ENCODE measurements around the gene NRTN.

The NRTN gene

DNA sequence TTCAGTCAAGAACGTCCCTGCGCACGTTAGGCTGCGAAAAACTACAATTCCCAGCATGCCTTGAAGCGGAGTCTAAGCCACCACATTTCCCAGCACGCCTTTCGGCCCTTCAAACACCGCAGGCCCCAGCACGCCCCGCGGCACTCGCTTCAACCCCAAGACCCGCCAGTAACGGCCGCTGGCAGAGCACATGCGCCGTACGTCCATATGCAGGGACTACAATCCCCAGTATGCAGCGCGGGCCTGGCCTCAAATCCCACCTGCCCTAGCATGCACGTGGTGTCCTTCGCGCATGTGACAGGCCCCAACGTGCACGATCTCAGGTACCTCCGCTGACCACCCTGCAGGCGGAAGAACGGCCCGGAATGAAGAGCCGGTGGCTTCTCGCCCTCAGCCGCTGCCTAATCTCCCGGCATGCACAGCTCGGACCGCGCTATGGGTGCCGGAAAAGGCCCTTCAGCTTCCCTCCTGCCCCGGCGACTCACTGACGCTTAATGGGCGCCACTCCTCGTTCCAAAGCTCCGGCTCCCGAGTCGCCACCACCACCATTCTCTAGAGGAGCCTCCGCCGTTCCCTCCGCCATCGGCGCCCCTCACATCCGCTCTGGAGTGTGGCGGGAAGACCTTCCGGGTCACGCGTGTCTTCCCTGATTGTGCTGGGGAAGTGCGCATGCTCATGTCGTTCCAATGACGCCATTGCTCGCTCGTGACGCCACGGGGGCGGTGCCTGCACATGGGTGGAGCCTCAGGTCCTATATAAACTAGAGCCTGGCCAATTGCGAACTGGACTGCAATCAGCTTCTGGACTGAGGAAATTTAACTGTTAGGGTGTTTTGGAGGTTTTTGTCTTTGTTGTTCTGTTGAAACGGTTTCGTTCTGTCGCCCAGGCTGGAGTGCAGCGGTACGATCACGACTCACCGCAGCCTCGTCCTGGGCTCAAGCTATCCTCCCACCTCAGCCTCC, 14.0 kb upstream of the NRTN start, which contains the start of gene DUS3L:
Gene DUS3L (minus strand): TSS at position 605 of the 962 bp plus-strand sequence. CDS start 22 bp downstream, at position 583.
- peak; percentile 95 for DNase-seq

DNA sequence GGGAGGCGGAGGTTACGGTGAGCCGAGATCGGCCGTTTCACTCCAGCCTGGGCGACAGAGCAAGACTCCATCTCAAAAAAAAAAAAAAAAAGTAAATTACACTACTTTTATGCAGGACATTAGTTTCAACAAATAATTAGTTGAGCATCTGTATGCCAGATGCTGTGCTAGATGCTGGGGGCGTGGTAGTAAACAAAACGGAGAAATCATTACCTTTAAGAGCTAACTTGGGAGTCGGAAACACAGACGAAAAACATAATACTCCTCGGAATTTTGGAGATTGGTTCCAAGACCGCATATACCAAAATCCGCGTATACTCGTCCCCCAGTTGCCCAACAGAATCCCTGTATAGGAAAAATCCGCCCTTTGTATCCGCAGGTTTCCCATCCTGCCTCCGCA, 12.6 kb upstream of the NRTN start:
- DNase-seq: no peak

GRCh38 chr19:5793188-5793587, 11.7 kb upstream of the NRTN start:
- no peak for DNase-seq

- DNase-seq: no peak
Observed at GRCh38 chr19:5795382-5795919, 9.4 kb upstream of the NRTN start.

- DNase-seq: no peak
Observed at GRCh38 chr19:5798244-5798643, 6.6 kb upstream of the NRTN start.

- DNase-seq: no peak
Observed at GRCh38 chr19:5799247-5800241, 5.3 kb upstream of the NRTN start.

- DNase-seq: no peak
Observed at GRCh38 chr19:5800361-5801270, 4.3 kb upstream of the NRTN start.

GRCh38 chr19:5801796-5802619, 2.9 kb upstream of the NRTN start:
- peak; percentile 15 for DNase-seq

DNA sequence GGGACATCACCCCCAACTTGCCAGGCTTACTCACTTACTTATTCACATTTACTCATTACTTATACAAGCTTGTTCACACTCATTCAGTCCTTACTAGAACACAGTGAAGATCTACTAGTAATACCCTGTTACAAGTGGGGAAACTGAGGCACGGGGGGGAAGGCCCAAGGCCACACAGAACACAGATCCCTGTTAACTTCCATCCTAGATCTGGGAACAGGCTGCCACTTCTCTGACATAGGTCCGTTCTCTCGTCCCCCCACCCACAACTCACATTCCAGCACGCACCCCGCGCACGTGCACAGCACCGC, 1.5 kb upstream of the NRTN start:
- DNase-seq: no peak

DNA sequence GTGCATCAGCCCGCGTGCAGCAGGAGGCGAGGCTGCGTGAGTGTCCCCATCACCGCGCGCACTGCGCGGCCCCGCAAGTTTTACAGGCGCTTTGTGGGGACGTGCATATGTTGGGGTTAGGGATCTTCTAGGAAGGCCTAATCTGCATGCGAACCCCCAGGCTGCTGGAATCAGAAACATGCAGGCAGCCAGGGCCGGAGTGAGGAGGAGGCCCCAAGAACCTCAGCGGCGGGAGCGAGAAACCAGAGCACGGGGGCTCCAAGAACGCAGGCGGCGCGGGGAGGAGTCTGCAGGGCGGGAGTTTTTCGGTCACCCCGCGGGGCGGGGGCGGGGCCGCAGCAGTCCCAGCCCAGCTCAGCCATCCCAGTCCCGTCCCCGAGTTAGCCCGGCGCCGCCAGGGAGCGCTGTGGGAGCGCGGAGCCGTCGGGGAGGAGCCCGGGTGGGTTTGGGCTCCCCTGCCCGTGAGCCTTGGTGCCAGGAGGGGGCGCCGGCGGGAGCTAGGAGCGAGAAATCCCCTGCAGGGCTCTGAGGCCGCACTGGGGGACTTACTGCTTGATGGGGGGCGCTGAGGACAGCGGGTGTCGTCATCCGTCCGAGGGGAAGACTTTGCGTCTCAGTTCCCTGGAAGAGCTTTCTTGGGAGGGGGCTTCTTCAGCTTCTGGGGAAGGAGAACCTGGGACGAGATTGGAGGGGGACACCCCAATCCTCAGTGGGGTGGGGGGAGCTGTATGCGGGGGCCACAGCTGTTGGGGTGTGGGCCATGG, 933 bp upstream of the NRTN start:
- peak; percentile 92 for DNase-seq

DNA sequence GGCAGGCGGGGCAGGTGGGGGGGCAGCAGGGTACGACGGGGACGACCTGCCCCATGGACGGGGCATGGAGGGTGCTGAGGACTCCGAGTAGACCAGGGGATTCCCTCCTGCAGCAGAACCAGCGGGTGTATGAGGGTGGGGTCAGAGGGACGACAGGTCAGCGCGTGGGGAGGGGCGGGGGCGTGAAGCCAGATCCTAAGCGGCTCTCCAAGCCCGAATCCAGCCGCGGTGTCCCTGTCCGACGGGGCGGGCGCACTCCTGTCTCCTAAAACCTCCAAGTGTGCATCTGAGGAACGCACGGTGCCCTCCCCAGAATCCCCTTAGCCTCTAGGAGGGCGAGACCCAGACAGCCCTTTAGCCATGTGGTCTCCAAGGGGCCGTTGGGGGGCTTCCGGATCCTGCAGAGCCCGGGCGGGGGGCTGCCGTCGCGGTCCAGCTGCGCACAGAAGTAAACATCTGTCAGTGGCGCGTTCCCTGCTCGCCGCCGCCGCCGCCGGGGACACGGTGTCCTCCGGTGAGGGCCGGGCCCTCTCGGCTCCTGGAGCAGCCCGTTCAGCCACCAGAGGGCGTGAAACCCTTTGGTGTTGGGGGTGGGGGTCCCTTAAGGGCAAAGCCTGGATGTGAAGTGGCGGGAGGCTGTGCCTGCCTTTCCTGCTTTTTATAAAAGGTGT, 730 bp downstream of the NRTN start:
- peak; percentile 78 for DNase-seq

DNA sequence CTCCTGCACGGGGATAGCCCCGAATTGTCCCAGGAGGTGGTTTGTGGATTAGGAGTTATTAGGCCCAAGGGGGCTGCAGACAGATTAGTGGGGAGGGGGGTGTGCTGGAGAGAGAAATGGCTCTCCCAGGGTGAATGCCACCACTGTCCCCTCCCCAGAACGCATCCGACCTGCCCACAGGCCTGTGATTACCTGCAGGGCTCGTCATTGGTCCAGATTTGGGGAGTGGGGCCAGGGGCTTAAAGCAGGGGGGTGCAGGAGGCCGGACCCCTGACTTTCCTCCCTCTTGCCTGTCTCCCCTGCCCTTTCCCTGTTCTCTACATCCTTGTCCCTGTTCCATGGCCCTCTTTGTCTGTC, 1.2 kb downstream of the NRTN start:
- no peak for DNase-seq

DNA sequence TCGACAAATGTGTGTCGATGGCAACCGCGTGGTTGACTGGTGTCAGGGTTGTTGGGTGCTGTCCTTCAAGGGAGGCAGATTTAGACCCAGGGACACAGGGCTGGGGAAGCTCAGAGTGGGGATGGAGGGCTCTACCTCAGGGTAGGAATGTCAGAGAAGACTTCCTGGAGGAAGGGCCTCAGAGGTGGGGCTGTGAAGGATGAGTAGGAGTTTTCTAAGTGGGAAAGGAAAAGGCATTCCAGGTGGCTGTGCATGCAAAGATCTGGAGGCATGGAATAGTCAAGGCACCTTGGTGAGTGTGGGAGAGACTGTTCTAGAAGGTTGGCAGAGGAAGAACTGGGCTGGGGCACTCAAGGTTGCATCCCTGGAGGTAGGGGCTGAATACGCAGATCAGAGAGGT, 2.0 kb downstream of the NRTN start:
- no peak for DNase-seq

GRCh38 chr19:5808120-5808816, 3.4 kb downstream of the NRTN start:
- no peak for DNase-seq

GRCh38 chr19:5809053-5809452, 4.2 kb downstream of the NRTN start:
- DNase-seq: no peak

GRCh38 chr19:5809469-5809868, 4.6 kb downstream of the NRTN start:
- no peak for DNase-seq

DNA sequence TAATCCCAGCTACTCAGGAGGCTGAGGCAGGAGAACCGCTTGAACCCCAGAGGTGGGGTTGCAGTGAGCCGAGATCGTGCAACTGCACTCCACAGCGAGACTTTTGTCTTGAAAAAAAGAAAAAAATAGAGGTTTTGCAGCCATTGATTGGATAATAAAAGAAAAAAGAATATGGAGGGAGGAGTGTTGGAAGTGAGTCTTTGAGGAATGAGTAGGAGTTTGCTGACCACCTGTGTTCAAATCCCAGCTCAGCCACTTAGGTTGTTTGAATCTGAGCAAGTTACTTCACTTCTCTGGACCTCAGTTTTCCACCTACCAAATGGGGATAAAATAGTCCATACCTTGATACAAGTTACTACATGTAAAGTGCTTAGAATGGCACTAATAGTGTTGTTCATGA, 6.2 kb downstream of the NRTN start:
- DNase-seq: no peak

DNA sequence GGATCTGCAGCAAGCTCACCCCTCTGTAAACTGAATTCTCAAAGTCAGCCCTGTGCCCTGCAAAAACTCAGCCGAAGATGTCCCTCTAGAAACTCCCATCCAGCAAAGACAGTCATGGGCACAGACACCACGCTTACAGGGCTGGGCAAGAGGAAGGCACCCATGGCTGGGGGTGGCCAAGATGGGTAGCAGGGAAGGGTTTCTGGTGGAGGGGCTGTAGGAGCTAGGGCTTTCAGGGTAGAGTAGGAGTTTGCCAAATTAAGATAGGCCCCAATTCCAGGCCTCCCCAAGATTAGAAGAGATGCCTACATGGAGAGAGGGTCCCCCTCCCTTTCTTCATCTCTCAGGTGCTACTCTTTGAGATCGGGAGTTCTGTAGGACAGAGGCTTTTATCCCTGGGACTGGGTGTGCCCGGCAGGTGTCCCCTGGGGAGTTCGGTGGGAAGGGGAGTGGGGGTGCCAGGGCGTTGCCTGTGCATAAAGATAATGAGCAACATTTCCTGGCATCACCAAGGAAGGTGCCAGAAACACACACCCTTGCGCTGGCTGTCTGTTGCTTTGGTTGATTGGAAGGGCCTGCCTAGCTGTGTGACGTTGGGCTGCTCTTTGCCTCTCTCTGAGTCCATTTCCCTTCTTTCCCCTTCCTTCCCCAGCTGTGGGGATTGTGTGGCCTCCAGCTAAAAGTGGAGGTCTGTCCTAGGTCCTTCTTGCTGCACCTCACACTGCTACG, 9.4 kb downstream of the NRTN start:
- no peak for DNase-seq

DNA sequence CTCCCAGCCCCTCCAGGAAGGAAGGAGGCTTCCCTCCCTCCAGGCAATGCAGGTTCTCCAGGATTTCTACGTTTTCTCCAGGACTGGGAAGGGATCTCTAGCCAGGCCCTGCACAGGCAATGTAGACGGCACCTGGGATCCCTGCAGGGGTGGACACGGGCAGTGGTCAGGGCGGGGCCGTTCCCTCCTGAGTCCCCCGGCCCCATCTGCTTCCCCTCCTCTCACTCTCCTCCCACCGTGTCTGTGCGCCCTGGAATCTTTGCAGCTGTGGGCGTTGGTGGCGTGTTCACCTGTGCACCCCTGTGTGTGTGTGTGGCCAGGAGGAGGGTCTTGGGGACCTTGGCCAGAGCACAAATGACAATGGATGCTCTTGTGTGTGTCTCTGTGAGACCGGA, 10.0 kb downstream of the NRTN start:
- DNase-seq: no peak

Data from CD4-positive, alpha-beta T cell treated with Interleukin-17A for 4 hours (primary cell).